Ishikawa (cell line): Measurements from ENCODE around the gene IKBIP.

ENCODE experiments used
- CEBPB ChIP-seq: IDR thresholded peaks from 2 replicates; pipeline ENCODE4 v1.6.1; 2012
- CREB1 ChIP-seq: IDR thresholded peaks from 2 replicates; pipeline ENCODE4 v1.6.1; 2012; ENCODE audit warnings: low read depth
- EGR1 ChIP-seq: IDR thresholded peaks from 2 replicates; pipeline ENCODE4 v1.6.1; 2012
- EP300 ChIP-seq: IDR thresholded peaks from 2 replicates; pipeline ENCODE4 v1.6.1; 2012; ENCODE audit warnings: borderline replicate concordance
- FOXM1 ChIP-seq: IDR thresholded peaks from 2 replicates; pipeline ENCODE4 v1.6.1; 2012; ENCODE audit warnings: low read depth, borderline replicate concordance
- MAX ChIP-seq: IDR thresholded peaks from 2 replicates; pipeline ENCODE4 v1.6.1; 2012
- NFIC ChIP-seq: IDR thresholded peaks from 2 replicates; pipeline ENCODE4 v1.6.1; 2012
- RAD21 ChIP-seq: IDR thresholded peaks from 2 replicates; pipeline ENCODE4 v1.6.1; 2012; ENCODE audit warnings: low read depth
- REST ChIP-seq: IDR thresholded peaks from 2 replicates; pipeline ENCODE4 v1.6.1; 2012; ENCODE audit warnings: low read depth, mild to moderate bottlenecking
- TAF1 ChIP-seq: IDR thresholded peaks from 2 replicates; pipeline ENCODE4 v1.6.1; 2012; ENCODE audit warnings: low read depth, mild to moderate bottlenecking
- TCF12 ChIP-seq: IDR thresholded peaks from 2 replicates; pipeline ENCODE4 v1.6.1; 2012; ENCODE audit warnings: low read depth
- TEAD4 ChIP-seq: IDR thresholded peaks from 2 replicates; pipeline ENCODE4 v1.6.1; 2012
- USF1 ChIP-seq: IDR thresholded peaks from 2 replicates; pipeline ENCODE4 v1.6.1; 2012
- YY1 ChIP-seq: IDR thresholded peaks from 2 replicates; pipeline ENCODE4 v1.6.1; 2012; ENCODE audit warnings: low read depth
- ZBTB7A ChIP-seq: IDR thresholded peaks from 2 replicates; pipeline ENCODE4 v1.6.1; 2012; ENCODE audit warnings: low read depth

The IKBIP gene

GRCh38 chr12:98592825-98593322, 51.7 kb downstream of the IKBIP start:
- TF ChIP-seq EP300 (no peak), CEBPB (no peak), ZBTB7A (no peak)

GRCh38 chr12:98591209-98591608, 53.4 kb downstream of the IKBIP start:
- no peak for TF ChIP-seq TCF12
- no peak for TF ChIP-seq FOXM1
- no peak for TF ChIP-seq MAX
- TF ChIP-seq TAF1, result no peak
- TF ChIP-seq TEAD4, result no peak
- TF ChIP-seq YY1, result no peak
- no peak for TF ChIP-seq NFIC
- no peak for TF ChIP-seq ZBTB7A
- TF ChIP-seq REST, result no peak
- TF ChIP-seq EGR1, result no peak
- TF ChIP-seq CREB1, result no peak
- TF ChIP-seq RAD21, result no peak
- no peak for TF ChIP-seq EP300

- TF ChIP-seq YY1 (no peak), CEBPB (no peak), RAD21 (no peak), REST (no peak), MAX (no peak), USF1 (no peak), TCF12 (no peak)
Measured at GRCh38 chr12:98587084-98587483, 57.5 kb downstream of the IKBIP start.

- TF ChIP-seq ZBTB7A (no peak), TCF12 (no peak)
Measured at GRCh38 chr12:98582093-98582492, 62.5 kb downstream of the IKBIP start.

GRCh38 chr12:98581101-98581500, 63.5 kb downstream of the IKBIP start:
- TF ChIP-seq TEAD4 (no peak), ZBTB7A (no peak), EP300 (no peak), MAX (no peak), NFIC (no peak)

- no peak for TF ChIP-seq YY1
- TF ChIP-seq REST, result no peak
Measured at GRCh38 chr12:98580695-98581094, 63.9 kb downstream of the IKBIP start.

GRCh38 chr12:98579835-98580234, 64.8 kb downstream of the IKBIP start:
- TF ChIP-seq EP300 (no peak), FOXM1 (no peak), TAF1 (no peak), NFIC (no peak), CEBPB (no peak), MAX (no peak), USF1 (no peak), REST (no peak), YY1 (no peak), EGR1 (no peak)
